ENCODE results near the gene FGD4.

FGD4 gene

DNA sequence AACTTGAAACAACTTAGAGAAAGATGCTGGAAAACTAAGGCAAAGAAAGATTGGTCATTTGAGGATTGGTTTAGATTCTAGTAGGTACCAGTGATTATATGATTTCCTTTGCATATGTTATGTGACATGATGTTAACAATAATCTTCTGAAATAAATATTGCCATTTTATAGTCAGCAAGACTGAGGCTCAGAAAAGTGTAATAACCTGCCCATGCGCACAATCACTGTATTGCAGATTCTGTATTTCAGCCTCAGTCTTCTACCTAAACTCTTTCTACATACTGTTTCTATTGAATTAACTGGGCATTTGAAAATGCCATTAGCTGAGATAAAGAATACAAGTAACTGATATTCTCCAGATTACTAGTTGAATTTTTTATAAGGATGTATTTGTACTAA, 61.3 kb downstream of the FGD4 start:
- no peak for DNase-seq

DNA sequence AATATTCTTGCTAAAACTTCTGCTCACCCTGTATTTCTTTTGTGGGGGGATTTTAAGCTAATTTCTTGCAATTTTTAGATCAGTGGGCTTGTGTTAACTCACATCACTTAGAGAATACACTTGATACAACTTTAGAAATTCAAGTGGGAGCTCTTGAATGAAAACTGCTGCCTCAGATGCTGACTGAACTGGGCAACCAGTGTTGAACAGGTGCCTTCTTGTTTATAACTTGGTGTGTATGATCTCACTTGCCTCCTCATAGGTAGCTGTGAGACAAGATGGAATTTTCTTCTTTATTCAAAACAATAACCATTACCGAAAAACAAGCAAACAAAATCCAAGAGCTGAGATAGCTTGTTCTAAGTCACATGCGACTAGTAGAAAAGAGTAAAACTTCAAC, 63.5 kb downstream of the FGD4 start:
- no peak for DNase-seq

GRCh38 chr12:32466187-32466586, 66.8 kb downstream of the FGD4 start:
- no peak for DNase-seq

DNA sequence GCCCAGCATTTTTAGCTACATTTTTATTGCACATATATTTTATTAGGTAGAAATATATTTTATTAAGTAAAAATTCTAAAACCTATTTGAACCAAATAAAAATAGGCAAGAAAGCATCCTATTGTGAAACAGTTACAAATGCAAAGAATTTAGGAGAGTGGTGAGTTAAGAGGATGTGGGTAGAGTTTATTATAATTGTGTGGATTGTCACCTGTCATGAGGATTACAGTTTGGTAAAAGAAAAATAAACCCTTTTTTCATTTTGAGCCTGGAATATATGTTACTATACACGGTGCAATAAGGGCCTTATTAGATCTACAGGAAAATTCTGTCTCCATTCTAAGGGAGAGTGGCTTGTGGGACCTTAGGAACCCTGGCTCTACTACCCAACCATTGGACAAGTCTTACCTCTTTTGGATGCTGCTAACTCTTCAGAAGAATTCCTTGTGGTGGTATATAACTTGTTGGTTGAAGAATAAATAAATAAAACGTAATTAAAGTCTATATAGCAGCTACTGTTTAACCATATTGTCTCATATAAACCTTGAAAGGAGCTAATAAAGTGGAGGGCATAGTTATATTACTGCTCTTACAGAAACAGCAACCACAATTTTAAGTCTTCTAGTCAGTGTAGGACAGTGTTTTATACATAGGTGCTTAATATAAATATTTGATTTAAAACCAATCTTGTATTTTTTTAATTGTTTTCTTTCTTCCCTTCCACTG, 67.8 kb downstream of the FGD4 start:
- DNase-seq: no peak

DNA sequence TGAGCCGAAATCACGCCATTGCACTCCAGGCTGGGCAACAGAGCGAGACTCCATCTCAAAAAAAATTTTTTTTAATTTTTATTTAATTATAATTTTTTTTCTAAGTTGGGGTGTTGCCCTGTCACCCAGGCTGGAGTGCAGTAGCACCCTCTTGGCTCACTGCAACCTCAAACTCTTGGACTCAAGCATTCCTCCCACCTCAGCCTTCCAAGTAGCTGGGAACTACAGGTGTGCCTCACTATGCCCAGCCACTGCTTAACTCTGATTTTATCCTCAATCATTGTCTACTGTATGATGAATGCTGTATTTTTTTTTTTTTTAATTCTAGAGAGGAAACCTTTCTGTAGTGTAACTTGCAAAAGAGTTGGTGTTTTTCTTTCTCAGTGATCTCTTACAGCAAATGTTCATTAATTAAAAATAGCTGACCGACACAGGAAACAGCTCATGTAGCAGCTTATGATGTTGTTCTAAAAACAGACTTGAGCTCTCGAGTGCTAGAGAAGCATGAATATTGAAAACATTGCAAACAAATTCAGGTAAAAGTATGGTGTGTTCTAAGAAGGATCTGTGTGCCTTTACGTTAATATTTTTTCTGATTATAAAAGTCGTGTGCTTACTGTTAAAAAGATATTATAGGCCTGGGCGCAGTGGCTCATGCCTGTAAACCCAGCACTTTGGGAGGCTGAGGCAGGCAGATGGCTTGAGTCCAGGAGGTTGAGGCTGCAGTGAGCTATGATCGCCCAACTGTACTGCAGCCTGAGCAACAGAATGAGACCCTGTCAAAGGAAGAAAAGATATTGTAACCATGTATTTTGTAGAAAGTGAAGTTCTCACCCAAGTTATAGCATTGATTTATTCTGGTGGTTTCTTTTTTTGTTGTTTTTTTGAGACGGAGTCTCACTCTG, 68.9 kb downstream of the FGD4 start:
- DNase-seq: no peak

GRCh38 chr12:32470936-32471470, 71.6 kb downstream of the FGD4 start:
- no peak for DNase-seq

DNA sequence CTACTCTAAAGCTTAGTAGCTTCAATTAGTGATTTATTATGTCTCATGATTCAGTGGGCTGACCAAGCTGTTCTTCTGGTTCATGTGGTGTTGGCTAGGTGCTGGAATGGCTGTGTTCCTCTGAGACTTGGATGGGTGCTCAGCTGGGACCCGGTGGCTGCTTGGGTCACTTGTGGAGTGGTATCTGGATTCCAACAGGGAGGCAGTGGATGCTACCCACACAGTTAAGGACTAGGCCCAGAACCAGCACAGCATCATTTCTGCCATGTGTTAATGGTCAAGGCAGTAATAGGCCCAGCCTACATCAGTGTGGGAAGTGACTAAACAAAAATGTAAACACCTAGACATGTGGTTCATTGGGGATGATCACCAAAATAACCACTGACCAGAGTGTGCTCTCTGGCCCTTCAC, 72.2 kb downstream of the FGD4 start:
- peak; percentile 69 for DNase-seq

DNA sequence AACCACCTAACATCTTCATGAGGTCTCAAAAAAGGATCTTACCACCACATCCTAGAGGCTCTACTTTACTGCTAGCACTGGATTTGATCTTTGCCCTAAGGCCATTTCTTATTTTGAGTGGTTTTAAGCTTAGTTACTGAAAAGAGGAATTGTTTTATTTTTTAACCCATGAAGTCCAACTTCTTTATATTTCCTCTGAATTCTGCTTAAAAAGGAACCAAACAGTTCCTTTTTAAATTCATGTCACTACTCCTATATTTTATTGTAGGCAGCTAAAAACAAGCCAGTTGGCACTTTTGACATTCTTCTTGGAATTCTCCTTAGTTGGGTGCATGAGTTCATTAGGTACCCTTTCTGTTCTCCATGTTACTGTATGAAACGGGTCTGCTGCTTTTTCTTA, 76.4 kb downstream of the FGD4 start:
- DNase-seq: no peak

DNA sequence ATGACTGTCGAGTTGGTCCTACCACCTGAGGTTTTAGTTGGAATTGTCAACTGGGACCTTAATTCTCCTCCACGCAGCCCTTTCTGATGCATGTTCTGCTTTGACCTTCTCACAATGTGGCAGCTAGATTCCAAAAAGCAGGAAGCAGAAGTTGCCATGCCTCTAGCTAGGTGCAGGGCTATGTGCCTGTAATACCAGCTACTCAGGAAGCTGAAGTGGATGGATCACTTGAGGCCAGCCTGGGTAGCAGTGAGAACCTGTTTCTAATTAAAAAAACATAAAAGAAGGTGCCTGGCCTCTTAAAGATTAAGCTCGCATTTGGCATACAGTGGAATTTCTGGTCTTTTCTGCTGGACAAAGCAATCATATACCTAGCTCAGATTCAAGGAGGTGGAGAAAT, 77.1 kb downstream of the FGD4 start:
- DNase-seq: no peak

GRCh38 chr12:32477714-32478113, 78.4 kb downstream of the FGD4 start:
- no peak for DNase-seq

DNA sequence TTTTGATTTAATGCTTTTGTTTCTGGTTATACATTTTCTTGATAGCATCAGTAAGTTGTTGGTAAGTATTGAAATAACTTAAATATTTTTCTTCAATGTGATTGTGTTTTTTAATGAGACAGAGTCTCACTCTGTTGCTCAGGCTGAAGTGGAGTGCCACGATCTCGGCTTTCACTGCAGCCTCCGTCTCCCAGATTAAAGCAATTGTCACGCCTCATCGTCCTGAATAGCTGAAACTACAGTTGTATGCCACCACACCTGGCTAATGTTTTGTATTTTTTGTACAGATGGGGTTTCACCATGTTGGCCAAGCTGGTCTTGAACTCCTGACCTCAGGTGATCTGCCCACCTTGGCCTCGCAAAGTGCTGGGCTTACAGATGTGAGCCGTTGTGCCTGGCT, 78.8 kb downstream of the FGD4 start:
- no peak for DNase-seq

DNA sequence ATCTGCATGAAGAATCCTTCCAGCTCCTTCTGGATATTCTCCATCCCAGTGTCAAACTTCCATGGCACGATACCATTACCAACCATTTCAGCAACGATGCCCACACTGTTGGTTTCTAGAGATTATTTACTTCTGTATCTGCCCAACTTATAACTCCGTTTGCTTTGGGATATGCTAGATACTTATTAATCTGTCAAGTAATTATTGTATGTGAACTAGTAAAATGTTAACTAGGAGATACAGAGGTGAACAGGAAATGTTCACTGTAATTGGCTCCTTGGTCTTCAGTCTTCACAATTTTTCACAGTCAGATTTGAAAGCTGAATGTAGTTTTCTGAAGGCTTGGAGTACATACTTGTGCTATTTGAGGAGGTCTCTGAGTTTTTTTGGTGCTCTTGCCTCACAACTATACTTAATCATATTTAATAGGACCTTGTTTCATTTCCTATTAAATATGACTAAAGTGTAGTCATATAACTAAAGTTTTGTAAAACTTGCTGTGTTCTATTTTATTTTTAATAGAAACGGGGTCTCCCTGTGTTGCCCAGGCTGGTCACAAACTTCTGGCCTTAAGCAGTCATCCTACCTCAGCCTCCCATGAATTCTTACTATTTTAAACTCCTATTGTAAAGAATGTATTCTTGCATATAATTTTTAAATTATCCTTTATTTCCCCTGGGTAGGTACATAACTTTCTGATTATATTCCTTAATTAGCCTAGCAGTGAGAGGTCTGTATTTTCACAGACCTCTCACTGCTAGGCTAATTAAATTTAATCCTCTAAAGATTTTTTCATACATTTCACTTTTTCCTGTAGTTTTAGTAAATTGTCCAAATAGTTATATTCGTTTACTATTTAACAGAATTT, 79.7 kb downstream of the FGD4 start:
- peak; percentile 29 for DNase-seq

DNA sequence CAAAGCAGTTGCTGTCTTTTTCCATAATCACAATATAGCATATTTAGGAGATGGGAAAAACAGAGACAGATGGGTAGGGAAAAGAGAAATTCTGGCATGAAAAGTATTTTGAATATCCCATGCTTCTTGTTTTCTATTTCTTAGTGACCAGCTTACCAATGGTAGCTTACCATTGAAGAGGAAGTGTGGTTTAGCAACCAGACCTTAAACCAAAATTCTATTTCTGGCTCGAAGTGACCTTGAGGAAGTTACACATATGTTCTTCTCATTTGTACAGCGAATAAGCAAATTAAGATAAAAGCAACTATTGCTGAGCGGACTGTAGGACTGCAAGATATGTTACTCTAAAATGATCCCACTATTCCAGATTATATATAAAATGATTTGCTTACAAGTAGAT, 82.9 kb downstream of the FGD4 start:
- DNase-seq: no peak

DNA sequence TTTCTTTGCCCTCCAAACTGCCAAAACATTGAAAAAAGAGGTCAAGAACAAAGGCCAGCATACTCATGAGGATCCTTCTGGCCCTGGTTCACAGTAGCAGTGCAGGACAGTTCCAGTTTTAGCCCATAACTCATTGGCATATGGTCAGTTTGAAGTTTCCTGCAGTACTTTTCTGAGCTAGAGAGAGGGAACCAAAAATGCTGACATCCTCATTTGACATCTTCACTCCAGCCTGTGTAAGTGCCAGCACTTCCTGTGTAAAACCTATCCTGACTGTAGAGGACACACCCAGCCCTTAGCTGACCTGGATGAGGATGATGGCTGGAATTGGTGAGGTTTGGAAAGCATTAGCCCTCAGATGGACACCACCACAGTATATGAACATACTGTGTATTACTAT, 84.1 kb downstream of the FGD4 start:
- DNase-seq: no peak

DNA sequence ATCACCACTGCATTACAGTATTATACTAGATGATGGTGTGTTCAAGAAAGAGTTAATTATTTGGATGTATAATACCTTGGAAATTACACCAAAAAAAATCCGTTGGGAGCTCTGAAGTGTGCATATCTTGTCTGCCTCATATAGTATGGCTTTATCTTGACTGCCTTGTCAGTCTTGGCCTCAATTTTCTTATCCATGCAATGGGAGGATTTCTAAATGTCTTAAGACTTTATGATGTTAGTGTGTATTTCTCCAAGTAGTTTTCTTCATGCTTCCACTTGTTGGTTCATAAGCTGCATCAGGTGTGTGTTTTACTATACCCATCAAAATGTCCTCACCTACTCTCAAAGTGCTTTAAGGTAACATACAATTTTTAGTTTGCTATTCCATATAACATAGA, 84.6 kb downstream of the FGD4 start:
- no peak for DNase-seq

GRCh38 chr12:32486158-32486557, 86.8 kb downstream of the FGD4 start:
- peak; percentile 20 for DNase-seq

DNA sequence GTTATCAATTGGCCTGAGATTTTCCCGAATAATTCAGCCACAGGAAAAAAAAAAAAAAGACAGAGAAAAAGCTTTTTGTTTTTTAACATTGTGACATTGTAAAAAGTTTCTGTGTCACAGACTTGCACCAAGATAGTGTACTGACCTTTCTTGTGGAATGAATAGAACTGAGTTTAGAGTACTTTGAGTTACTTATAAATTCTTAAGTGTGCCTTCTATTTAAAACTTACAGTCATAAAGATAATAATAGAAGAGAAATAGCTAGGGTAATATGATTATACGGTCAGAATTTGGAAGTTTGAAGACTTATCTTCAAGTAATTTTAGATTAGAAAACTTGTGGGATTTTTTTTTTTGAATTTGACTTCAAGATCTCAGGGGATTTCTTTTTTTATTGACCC, 88.8 kb downstream of the FGD4 start:
- no peak for DNase-seq

- DNase-seq: no peak
These were observed 89.7 kb downstream of the FGD4 start for GRCh38 chr12:32489070-32489469.

DNA sequence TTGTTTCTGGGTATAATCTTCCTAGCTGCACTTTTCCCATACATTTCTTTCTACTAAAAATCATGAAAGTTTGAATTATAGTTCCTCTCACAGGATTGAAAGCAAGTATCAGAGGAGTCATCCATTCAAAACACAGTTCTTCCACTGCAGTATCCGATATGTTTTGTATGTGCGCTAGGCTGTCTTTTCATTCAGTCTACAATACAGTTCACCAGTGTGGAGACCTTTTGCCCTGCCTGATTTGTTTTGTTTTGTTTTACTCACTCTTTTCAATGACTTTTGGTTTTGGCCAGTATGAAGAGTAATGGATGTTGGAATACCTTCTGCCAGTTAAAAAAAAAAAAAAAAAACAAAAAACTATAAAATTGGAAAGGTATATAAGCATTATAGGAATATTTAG, 91.4 kb downstream of the FGD4 start:
- DNase-seq: no peak

DNA sequence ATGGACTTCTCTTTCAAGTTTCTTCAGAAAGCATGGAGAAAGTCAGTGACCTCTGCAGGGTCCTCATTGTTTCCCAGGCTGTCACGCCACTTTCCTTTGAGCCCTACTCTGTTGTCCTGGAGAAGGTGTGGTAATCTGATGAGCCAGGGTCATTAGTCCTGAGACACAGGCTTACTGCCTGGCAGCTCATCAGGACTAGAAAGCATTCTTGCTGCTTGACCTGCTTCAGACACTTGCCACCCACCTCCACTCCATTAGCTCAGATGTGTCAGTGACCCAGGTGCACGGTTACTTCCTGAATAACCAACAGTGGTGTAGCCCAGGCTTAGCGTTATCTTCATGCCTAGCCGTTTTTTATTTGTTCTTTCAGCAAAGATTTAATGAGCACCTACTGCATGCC, 93.9 kb downstream of the FGD4 start:
- DNase-seq: no peak

DNA sequence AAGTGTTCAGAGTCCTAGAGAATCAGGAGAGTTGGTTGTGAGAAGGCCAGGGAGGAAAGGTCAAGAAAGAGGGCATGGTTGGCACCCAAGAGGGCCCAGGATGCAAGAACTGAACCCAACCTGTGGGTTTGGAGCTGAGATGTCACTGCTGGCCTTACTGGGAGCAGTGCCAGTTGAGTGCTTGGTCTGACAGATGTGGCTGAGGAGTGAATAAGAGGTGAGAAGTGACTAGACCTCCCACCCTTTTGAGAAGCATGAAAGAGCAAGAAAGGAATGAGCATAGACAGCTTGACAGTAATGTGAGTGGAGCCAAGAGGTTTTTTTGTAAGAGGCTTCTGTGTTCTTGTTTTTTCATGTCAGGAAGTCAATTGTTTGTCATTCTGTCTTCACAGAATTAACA, 95.3 kb downstream of the FGD4 start:
- no peak for DNase-seq

DNA sequence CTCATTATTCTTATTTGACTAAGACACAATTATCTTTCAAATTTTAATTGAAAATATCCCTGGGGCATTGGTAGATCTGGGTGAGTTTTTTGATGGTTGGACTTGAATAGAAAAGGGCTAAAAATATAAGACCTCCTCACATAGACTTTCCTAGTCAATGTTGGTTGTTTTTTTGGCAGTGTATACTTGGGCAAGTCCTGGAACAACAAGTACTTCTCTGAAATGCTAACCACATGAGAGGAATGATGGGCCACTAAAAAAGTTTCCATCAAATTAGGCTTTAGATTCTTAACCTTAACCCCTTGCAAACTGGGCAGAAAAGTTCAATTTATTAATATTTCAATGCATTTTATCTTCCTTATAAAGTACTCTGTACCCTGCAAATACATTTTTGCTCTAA, 97.6 kb downstream of the FGD4 start:
- no peak for DNase-seq

GRCh38 chr12:32497864-32498263, 98.5 kb downstream of the FGD4 start:
- no peak for DNase-seq
